Measurements from ENCODE around the gene CLCA4.

DNA sequence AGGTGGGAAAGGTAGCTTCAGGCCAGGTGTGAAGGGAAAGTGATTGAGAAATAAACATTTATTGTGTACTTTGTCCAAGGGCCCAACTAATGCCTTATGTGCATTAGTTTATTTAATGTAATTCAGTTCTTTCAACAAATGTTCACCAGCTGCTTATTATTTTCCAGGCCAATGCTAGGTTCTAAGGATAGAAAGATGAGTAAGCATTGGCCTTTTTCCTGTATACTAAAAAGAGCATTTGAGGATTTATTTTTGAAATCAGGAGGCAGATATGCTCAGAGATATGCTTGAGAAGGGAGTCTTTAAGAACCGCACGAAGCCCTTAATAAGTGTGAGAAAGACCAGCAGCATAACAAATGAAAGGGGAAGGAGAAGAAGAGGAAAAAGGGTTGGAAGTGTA is 46.2 kb upstream of the CLCA4 start:
- TF ChIP-seq ZNF174 (tag by site-specific recombination; IDR thresholded peaks at IDR 0.05): no peak
- TF ChIP-seq PRDM1 (tag by site-specific recombination; IDR thresholded peaks at IDR 0.05): no peak
- no peak for TF ChIP-seq SETDB1 (IDR thresholded peaks at IDR 0.05; ENCODE audit: insufficient read length, low read length)
- no peak for TF ChIP-seq CTCF (tag by site-specific recombination; IDR thresholded peaks at IDR 0.05)
- no peak for TF ChIP-seq ZNF324 (tag by site-specific recombination; IDR thresholded peaks at IDR 0.05)
- TF ChIP-seq ZNF561 (tag by site-specific recombination; IDR thresholded peaks at IDR 0.05; ENCODE audit: borderline replicate concordance): no peak
- TF ChIP-seq, protein P1, sequence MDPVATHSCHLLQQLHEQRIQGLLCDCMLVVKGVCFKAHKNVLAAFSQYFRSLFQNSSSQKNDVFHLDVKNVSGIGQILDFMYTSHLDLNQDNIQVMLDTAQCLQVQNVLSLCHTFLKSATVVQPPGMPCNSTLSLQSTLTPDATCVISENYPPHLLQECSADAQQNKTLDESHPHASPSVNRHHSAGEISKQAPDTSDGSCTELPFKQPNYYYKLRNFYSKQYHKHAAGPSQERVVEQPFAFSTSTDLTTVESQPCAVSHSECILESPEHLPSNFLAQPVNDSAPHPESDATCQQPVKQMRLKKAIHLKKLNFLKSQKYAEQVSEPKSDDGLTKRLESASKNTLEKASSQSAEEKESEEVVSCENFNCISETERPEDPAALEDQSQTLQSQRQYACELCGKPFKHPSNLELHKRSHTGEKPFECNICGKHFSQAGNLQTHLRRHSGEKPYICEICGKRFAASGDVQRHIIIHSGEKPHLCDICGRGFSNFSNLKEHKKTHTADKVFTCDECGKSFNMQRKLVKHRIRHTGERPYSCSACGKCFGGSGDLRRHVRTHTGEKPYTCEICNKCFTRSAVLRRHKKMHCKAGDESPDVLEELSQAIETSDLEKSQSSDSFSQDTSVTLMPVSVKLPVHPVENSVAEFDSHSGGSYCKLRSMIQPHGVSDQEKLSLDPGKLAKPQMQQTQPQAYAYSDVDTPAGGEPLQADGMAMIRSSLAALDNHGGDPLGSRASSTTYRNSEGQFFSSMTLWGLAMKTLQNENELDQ (tag by site-specific recombination; IDR thresholded peaks at IDR 0.05; ENCODE audit: low read depth): no peak
- TF ChIP-seq ZNF175 (tag by site-specific recombination; IDR thresholded peaks at IDR 0.05): no peak
- TF ChIP-seq ZNF19 (tag by site-specific recombination; IDR thresholded peaks at IDR 0.05; ENCODE audit: low read depth): no peak

All from HEK293 (cell line).